Stimulated activated CD8-positive, alpha-beta memory T cell treated with anti-CD3 and anti-CD28 coated beads, Interleukin-15, amount 100 ng/mL, for 1 hour (primary cell): ENCODE data around the gene ZPBP.
"Not testable (repeated sequence)": the region's sequence is repeated elsewhere in the genome, so short reads cannot be mapped to it uniquely, and the experiment has no call there.

Experiments used
- DNase-seq: peaks from one replicate; pipeline ENCODE4 v3.0.0-alpha.2; 2020; ENCODE audit warnings: low read depth

ZPBP gene

GRCh38 chr7:50092579-50093491, at the start of gene ZPBP:
TSS of gene ZPBP (minus strand) at chr7:50093246. CDS start at chr7:50093194, 52 bp downstream.
- no peak for DNase-seq

DNA sequence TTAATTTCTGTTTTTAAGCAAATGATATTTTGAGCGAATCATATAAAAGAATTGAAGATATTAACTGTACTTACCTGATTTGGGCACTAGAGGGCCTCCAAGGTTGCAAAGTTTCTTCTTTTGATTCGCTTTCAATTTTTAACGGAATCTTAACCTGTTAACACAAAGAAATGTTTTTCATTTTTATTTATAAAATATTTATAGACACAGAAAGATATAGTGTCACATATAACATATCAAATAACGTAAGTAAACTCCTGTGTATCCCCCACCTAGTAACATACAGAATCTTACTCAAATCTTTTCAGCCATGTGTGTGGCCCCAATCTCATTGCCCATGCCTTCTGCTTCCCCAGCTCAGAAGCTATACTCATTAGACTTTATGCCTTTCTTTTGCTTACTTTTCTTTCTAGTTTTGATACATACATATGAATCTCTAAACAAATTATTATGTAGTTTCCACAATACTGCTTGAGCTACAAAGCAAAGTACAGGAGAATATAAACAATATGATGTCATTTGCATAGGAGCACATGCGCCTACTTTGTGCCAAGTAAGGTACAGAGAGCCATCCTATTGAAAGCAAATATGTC, 49.5 kb upstream of the ZPBP start:
- no peak for DNase-seq

GRCh38 chr7:50141854-50142253, 48.8 kb upstream of the ZPBP start:
- no peak for DNase-seq

DNA sequence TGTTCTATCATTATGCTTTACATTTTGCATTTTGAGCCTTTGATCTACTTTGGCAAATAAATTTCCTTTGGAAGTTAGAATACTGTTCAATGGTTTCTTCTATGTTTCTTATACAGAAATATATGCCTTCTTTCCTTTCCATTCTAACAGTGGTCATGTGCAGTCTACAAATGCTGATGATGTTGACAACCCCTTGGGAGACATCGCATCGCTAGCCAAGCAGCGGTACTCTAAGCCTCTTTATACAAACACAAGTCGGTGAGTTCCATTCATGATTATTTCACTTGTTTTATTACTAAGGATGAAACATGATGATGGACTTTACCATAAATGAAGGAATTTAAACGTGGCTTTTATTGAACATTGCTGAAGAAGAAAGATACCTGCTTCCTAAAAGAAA, 48.1 kb upstream of the ZPBP start:
- no peak for DNase-seq

DNA sequence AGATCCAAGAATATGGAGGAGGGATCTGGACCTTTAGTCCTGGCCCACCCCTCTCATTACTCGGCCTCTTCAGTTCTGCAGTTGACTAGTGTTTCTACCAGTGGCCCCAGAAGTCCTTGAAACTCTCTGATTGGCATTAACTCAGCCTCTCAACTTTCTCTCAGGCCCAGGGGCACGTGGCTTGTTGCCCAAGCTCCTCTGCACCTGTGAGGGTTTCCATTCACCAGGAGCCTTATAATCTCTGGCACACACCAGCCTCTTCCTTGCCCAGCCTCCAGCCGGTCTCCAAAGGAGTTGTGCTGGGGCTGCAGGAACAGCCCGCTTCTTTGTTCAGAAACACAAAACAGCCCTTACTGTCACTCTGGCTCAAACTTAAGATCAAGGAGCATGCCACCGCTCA, 47.6 kb upstream of the ZPBP start:
- no peak for DNase-seq

DNA sequence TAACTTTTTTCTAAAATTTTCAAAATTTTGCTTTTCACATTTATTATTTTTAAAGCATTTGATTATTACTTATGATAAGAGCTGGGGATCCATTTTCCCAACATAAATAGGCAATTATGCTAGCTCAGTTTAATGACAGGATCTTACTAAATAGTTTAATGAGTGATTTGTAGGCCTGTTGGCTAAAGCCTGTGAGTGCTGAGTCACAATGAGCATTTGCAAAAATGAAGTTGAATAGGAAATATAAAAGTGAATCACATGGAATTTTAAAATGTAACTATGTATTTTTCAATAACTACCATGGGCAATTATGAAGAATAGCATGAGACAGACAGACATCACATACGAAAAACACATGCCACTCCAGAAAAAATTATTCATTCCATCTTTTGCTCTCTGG, 45.1 kb upstream of the ZPBP start:
- DNase-seq, result no peak

GRCh38 chr7:50125766-50126165, 32.7 kb upstream of the ZPBP start:
- no peak for DNase-seq

DNA sequence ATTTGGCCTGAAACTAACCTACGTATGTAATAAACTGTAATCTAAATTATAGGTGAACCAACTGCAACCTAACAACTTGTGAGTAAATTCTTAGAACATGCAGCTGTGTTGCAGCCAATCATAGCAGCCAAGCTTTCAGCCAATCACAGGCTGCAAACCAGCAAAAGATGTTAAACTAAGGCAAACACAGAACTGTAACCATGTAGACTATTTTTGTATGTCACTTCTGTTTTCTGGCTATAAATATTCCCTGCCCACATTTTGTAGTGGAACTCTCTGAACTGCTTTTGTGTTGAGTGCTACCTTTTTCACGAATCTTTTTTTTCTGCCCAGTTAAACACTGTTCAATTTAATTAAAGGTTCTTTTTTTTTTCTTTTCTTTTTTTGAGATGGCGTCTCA, 28.2 kb upstream of the ZPBP start:
- DNase-seq, result no peak

DNA sequence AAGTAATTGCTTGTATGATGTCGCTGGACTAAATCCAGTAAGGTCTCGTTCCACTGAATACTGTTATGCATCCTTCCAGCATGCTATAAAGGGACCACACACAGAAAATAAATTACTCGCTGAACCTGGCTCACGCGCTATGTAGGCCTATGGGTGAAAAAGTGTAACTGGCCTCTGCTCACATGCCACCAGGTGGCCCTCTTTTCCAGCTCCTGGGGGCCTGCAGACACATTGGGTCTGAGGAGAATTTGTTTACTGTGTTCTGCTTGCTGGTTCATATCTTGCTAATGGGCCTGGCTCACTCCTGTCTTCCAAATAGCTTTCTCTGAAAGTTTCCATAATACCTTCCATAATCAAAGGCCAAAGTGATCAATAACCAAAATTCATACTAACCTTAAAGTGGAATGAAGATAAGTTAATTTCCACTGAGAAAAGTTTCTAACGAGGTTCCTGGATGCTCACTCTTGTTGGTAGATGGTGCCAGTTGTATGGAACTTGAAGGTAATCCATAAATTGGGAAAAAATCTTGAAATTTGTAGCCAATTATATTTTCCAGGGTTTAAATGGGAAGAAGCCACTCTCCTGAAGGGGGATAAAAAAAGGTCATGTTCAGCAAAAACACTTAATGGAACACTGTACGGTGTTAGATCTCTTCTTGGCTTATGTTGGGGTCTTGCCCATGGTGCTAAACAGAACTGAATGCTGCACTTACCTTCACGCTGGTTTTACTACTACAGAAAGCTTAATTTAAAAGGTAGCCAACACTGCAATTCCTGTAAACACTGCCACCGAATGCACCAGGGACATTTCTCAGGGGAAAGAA, 27.0 kb upstream of the ZPBP start:
- peak; percentile 2 for DNase-seq

DNA sequence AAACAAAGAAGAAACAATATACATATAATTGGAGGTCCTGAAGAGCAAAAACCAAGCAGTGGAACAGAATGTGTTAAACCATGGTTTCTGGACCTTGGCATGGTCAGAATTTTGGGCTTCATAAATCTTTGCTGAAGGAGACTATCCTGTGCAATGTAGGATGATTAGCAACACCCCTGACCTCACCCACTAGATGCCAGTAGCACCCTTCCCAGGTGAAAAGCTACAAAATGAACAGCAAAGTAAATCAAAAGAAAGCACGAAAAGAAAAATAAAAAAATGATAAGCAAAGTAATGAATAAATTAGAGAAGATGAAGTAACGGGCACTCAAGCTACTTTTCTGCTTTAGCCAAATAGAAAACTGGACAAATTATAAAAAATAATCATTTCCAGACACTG, 19.2 kb upstream of the ZPBP start:
- DNase-seq, result no peak

DNA sequence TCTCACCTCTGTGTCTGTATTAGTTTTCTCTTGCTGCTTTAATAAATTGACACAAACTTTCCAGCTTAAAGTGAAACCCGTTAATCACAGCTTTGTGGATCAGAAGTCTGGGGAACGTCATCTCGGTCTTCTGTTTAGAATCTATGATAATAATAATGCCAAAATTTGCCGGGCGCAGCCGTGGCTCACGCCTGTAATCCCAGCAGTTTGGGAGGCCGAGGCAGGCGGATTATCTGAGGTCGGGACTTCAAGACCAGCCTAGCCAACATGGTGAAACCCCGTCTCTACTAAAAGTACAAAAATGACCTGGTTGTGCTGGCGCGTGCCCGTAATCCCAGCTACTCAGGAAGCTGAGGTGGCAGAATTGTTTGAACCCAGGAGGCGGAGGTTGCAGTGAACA, 8.8 kb upstream of the ZPBP start:
- no peak for DNase-seq

DNA sequence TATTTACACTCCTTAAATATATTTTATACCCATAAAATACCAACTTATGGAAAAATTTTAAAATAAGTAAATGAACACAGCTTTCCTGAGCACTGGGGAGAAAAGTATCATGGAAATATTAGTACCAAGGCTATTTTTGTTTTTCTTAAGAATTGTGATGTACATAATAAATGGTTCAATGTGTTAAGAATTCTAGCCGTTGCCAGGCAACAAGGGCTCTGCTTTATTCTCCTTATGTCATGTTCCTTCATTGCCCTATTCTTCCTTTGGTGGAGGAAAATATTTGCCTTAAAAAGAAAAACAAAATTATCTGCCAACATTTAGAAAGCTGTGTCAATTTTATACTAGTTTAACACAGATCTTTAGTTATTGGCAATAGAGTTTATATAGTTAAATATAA, 2.6 kb upstream of the ZPBP start:
- no peak for DNase-seq

DNA sequence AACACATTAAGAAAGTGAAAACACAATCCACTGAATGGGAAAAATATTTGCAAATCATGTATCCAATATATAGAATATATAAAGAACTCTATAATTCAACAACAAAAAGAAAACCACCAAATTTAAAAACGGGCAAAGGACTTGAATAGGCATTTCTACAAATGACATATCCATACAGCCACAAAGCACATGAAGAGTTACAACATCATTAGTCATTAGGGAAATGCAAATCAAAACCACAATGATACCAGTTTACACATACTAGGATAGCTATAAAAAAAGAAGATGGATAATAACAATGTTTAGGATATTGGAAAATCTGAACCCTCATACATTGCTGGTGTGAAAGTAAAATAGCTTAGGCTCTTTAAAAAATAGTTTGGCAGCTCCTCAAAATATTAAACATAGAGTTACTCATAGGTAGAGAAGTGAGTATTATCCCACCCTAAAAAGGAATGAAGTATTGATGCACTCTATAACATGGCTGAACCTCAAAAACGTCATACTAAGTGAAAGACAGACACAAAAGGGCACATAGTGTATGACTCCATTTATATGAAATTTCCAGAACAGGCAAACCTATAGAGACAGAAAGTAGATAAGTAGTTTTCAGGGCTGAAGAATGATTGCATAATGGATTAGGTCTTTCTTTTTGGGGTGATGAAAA, 4.5 kb downstream of the ZPBP start:
- no peak for DNase-seq

DNA sequence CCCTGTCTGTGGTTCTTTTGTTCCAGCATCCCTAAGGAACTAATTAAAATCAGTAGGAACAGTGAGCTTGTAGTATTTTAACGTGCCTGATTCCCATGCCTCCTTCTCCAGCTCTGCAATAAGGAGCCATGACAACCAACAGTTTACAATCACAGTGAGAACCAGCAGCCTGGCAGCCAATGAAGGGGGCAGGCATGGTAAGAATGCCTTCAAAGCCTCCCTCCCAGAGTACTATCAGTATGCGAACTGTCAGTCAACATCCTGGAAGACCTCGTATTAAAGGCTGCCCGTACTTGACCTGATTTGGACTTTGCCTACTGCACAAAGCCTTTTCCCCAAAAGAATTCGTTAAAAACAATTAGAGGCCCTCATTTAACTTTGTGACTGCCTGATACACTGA, 7.7 kb downstream of the ZPBP start:
- DNase-seq, result no peak

- no peak for DNase-seq
These were observed 20.0 kb downstream of the ZPBP start for GRCh38 chr7:50073093-50073492.

GRCh38 chr7:50069613-50070012, 23.4 kb downstream of the ZPBP start:
- no peak for DNase-seq

GRCh38 chr7:50068850-50069551, 24.0 kb downstream of the ZPBP start:
- DNase-seq, result no peak

DNA sequence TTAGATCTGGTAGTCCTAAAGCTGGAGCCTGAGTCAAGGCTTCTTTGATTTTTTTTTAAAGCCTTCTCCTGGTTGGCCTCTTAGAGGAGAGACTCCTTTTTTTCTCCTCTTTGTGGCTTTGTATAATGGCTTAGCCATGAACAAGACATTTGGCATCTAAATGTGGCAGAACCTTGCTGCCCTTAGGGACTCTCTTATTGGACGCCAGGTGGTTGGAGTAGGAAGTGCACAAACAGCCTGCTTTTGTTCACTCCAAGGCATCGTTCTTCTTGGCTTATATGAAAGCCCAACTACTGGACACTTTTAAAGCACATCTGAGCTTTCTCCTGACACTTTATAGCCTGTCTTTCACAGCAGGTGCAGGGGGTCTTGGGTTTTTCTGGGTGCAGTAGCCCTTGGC, 25.0 kb downstream of the ZPBP start:
- DNase-seq, result no peak

GRCh38 chr7:50062951-50063350, 30.1 kb downstream of the ZPBP start:
- DNase-seq, result no peak

- no peak for DNase-seq
These were observed 36.9 kb downstream of the ZPBP start for GRCh38 chr7:50056131-50056530.

- DNase-seq, result no peak
These were observed 45.3 kb downstream of the ZPBP start for GRCh38 chr7:50047716-50048115.

GRCh38 chr7:50041165-50041564, 51.9 kb downstream of the ZPBP start:
- DNase-seq, result not testable (repeated sequence)
